SU-DHL-6 (cell line): ENCODE measurements around the gene CTNS.

Experiments used
- H2AFZ ChIP-seq: fragments of 200-600 bp; sonication (generic); 2 replicates; pipeline ENCODE4 v1.6.1; 2014; ENCODE audit warnings: low read depth, mild to moderate bottlenecking, moderate library complexity, mixed read lengths, antibody characterized with exemption, low read length; ENCODE audit not compliant: severe bottlenecking
- H3F3A ChIP-seq: fragments of 200-600 bp; shearing (Covaris generic); 2 replicates; pipeline ENCODE4 v1.6.0; 2016; ENCODE audit warnings: antibody characterized with exemption, mild to moderate bottlenecking; ENCODE audit not compliant: insufficient read depth
- H3K27ac ChIP-seq: fragments of 200-600 bp; sonication (generic); 2 replicates; pipeline ENCODE4 v1.5.1; 2016; ENCODE audit warnings: low read depth, mild to moderate bottlenecking, low read length, moderate library complexity, mixed read lengths
- H3K27me3 ChIP-seq: fragments of 200-600 bp; sonication (generic), shearing (Covaris generic); 2 replicates; pipeline ENCODE4 v1.6.0; 2014; ENCODE audit warnings: mild to moderate bottlenecking, low read length
- H3K36me3 ChIP-seq: fragments of 200-600 bp; sonication (generic); 2 replicates; pipeline ENCODE4 v1.6.1; 2014; ENCODE audit warnings: mild to moderate bottlenecking, low read length, mixed read lengths
- H3K4me2 ChIP-seq: fragments of 300-600, 200-600 bp; shearing (Covaris generic), sonication (generic); 2 replicates; pipeline ENCODE4 v1.6.0; 2014; ENCODE audit warnings: low read length, low read depth, mild to moderate bottlenecking; ENCODE audit not compliant: poor library complexity, severe bottlenecking
- H3K4me3 ChIP-seq: fragments of 200-600 bp; sonication (generic); 2 replicates; pipeline ENCODE4 v1.5.1; 2014; ENCODE audit warnings: antibody characterized with exemption, low read length, mild to moderate bottlenecking, mixed read lengths; ENCODE audit not compliant: insufficient read depth, poor library complexity, severe bottlenecking
- H3K79me2 ChIP-seq: fragments of 200-600 bp; sonication (generic); 2 replicates; pipeline ENCODE4 v1.6.1; 2014; ENCODE audit warnings: mild to moderate bottlenecking, low read length, moderate library complexity; ENCODE audit not compliant: insufficient read depth
- H3K9ac ChIP-seq: fragments of 200-600 bp; sonication (generic); 2 replicates; pipeline ENCODE4 v1.7.0; 2014; ENCODE audit warnings: mild to moderate bottlenecking, low read length
- H3K9me2 ChIP-seq: fragments of 200-600 bp; sonication (generic); replicated peaks from 2 replicates; pipeline ENCODE4 v1.6.1; 2014; ENCODE audit warnings: low read length; ENCODE audit not compliant: insufficient read depth
- H3K9me3 ChIP-seq: fragments of 200-600 bp; sonication (generic); 2 replicates; pipeline ENCODE4 v1.6.1; 2014; ENCODE audit warnings: low read length, mixed read lengths; ENCODE audit not compliant: insufficient read depth
- H4K20me1 ChIP-seq: fragments of 200-600 bp; sonication (generic); 2 replicates; pipeline ENCODE4 v1.6.1; 2014; ENCODE audit warnings: low read depth, mild to moderate bottlenecking, antibody characterized with exemption, low read length, moderate library complexity, mixed read lengths
- CTCF ChIP-seq: fragments of 200-600 bp; sonication (generic); IDR thresholded peaks from one replicate; pipeline ENCODE4 v1.5.1; 2017; ENCODE audit warnings: antibody characterized with exemption, mild to moderate bottlenecking, low read length, moderate library complexity; ENCODE audit not compliant: insufficient read depth, poor library complexity, severe bottlenecking
- EZH2phosphoT487 ChIP-seq: fragments of 200-600 bp; sonication (generic), shearing (Covaris generic); conservative IDR thresholded peaks from 2 replicates; pipeline ENCODE4 v1.6.1; 2018; ENCODE audit warnings: mild to moderate bottlenecking, antibody characterized with exemption, low read length, moderate library complexity, mixed read lengths

CTNS gene

GRCh38 chr17:3594051-3594800 is 42.3 kb upstream of the CTNS start:
- Histone ChIP-seq H3K27ac (no peak overlapping the region), H4K20me1 (no peaks in the 10 kb centered on the region), H3K9me3 (no peaks in the 10 kb centered on the region), H3K36me3 (no peaks in the 10 kb centered on the region), H3K4me3 (no peak overlapping the region), H3K9me2 (no peaks in the 10 kb centered on the region), H2AFZ (no peak overlapping the region), H3K9ac (no peak overlapping the region), H3F3A (no peaks in the 10 kb centered on the region), H3K79me2 (no peaks in the 10 kb centered on the region), H3K27me3 (no peaks in the 10 kb centered on the region), H3K4me2 (no peak overlapping the region)
- TF ChIP-seq CTCF (no peak), EZH2phosphoT487 (no peak)

GRCh38 chr17:3594976-3595375 is 41.6 kb upstream of the CTNS start:
- no peaks in the 10 kb centered on the region for H4K20me1 ChIP-seq
- H3F3A ChIP-seq, result no peaks in the 10 kb centered on the region
- no peaks in the 10 kb centered on the region for H3K27me3 ChIP-seq
- no peaks in the 10 kb centered on the region for H3K9me2 ChIP-seq
- no peaks in the 10 kb centered on the region for H3K36me3 ChIP-seq
- no peak overlapping the region for H3K4me2 ChIP-seq
- H3K79me2 ChIP-seq, result no peaks in the 10 kb centered on the region
- H2AFZ ChIP-seq, result no peak overlapping the region
- TF ChIP-seq EZH2phosphoT487 (no peak), CTCF (no peak)
- no peaks in the 10 kb centered on the region for H3K9me3 ChIP-seq
- no peak overlapping the region for H3K27ac ChIP-seq
- H3K9ac ChIP-seq, result no peak overlapping the region
- no peak overlapping the region for H3K4me3 ChIP-seq

GRCh38 chr17:3596804-3597464 is 39.6 kb upstream of the CTNS start:
- Histone ChIP-seq H3K9ac (no peak overlapping the region), H3K36me3 (no peaks in the 10 kb centered on the region), H3K9me2 (no peaks in the 10 kb centered on the region), H3K27ac (no peak overlapping the region), H4K20me1 (no peaks in the 10 kb centered on the region), H3F3A (no peaks in the 10 kb centered on the region), H3K4me3 (no peak overlapping the region), H3K27me3 (no peaks in the 10 kb centered on the region), H3K79me2 (no peaks in the 10 kb centered on the region), H3K9me3 (no peaks in the 10 kb centered on the region), H2AFZ (no peak overlapping the region), H3K4me2 (no peak overlapping the region)
- TF ChIP-seq EZH2phosphoT487, result no peak
- no peak for TF ChIP-seq CTCF
